Upper lobe of right lung (tissue), 1 donor: Measurements from ENCODE around the gene MTG2. TPM values are rescaled to one million over a fixed set of nuclear protein-coding genes. Genes with fewer than 3 reads are reported as not detected.

Experiments used
- ATAC-seq: fragments of 200-7000 bp; cut with Tn5 transposase; one replicate; pipeline ENCODE4 v1.9.1; 2020; ENCODE audit warnings: mild to moderate bottlenecking, moderate library complexity
- DNase-seq: peaks from one replicate; pipeline ENCODE4 v3.0.0-alpha.2; 2020
- H3K27ac ChIP-seq: fragments of 200-600 bp; one replicate; pipeline ENCODE4 v1.8.0; 2022
- H3K27me3 ChIP-seq: fragments of 200-600 bp; one replicate; pipeline ENCODE4 v1.8.0; 2022; ENCODE audit warnings: mild to moderate bottlenecking
- H3K36me3 ChIP-seq: fragments of 200-600 bp; one replicate; pipeline ENCODE4 v1.8.0; 2022
- H3K4me1 ChIP-seq: fragments of 200-600 bp; one replicate; pipeline ENCODE4 v1.8.0; 2022
- H3K4me3 ChIP-seq: fragments of 200-600 bp; one replicate; pipeline ENCODE4 v1.8.0; 2022; ENCODE audit warnings: mild to moderate bottlenecking
- H3K9me3 ChIP-seq: fragments of 200-600 bp; one replicate; pipeline ENCODE4 v1.8.0; 2022
- CTCF ChIP-seq: fragments of 200-600 bp; IDR thresholded peaks from one replicate; pipeline ENCODE4 v1.8.0; 2022; ENCODE audit warnings: antibody characterized with exemption
- intact Hi-C: fragments of 100-400 bp; cut with DNase I; formaldehyde crosslinking; loops from one replicate; pipeline ENCODE4 v1.11.0; 2022
- total RNA-seq: library from RNA; stranded (reverse); fragmentation: NEBNext Ultra II Directional; extraction: Animal tissue kit (Norgen Biotek cat#: 25700); gene quantifications from one replicate; pipeline ENCODE4 v1.2.1, GENCODE V29; 2021
- donor health status: DM: no; HTN: yes; CAD: no; lungs with severe emphysema.

MTG2 gene
- total RNA-seq, 1 donor from 2014 or later: 26.5 TPM

GRCh38 chr20:62225026-62225425, 42.2 kb downstream of the MTG2 start:
- Histone ChIP-seq H3K4me3 (no peak overlapping the region), H3K4me1 (no peaks in the 10 kb centered on the region), H3K27ac (no peak overlapping the region), H3K27me3 (peaks cover 53% of the 10 kb centered on the region), H3K36me3 (no peaks in the 10 kb centered on the region), H3K9me3 (no peaks in the 10 kb centered on the region)
- intact Hi-C loops: no loop called here
- DNase-seq (no peak), ATAC-seq (no peak)
- no peak for TF ChIP-seq CTCF

- intact Hi-C loops: no loop called here
- ATAC-seq (no peak), DNase-seq (no peak)
- no peak overlapping the region for H3K27ac ChIP-seq
- H3K27me3 ChIP-seq: peaks cover 45% of the 10 kb centered on the region
- no peak for TF ChIP-seq CTCF
- no peak overlapping the region for H3K4me3 ChIP-seq
- no peaks in the 10 kb centered on the region for H3K9me3 ChIP-seq
- no peaks in the 10 kb centered on the region for H3K36me3 ChIP-seq
- no peaks in the 10 kb centered on the region for H3K4me1 ChIP-seq
These were observed 43.2 kb downstream of the MTG2 start for GRCh38 chr20:62225820-62226635.

GRCh38 chr20:62226707-62227590, 44.1 kb downstream of the MTG2 start:
- DNase-seq (no peak), ATAC-seq (no peak)
- Histone ChIP-seq H3K9me3 (no peaks in the 10 kb centered on the region), H3K4me1 (no peaks in the 10 kb centered on the region), H3K27ac (no peak overlapping the region), H3K36me3 (no peaks in the 10 kb centered on the region), H3K4me3 (no peak overlapping the region), H3K27me3 (peaks cover 36% of the 10 kb centered on the region)
- intact Hi-C loops: no loop called here
- TF ChIP-seq CTCF: no peak

GRCh38 chr20:62227591-62227976, 44.8 kb downstream of the MTG2 start:
- DNase-seq (no peak), ATAC-seq (no peak)
- no peak overlapping the region for H3K27ac ChIP-seq
- H3K4me1 ChIP-seq: no peaks in the 10 kb centered on the region
- H3K27me3 ChIP-seq: peaks cover 29% of the 10 kb centered on the region
- intact Hi-C loops: no loop called here
- no peak overlapping the region for H3K4me3 ChIP-seq
- H3K36me3 ChIP-seq: no peaks in the 10 kb centered on the region
- no peaks in the 10 kb centered on the region for H3K9me3 ChIP-seq
- TF ChIP-seq CTCF: no peak

- H3K4me3 ChIP-seq: no peak overlapping the region
These were observed 45.4 kb downstream of the MTG2 start for GRCh38 chr20:62227977-62228958.

More at GRCh38 chr20:62227977-62228958, 45.4 kb downstream of the MTG2 start:
- H3K27me3 ChIP-seq: peaks cover 23% of the 10 kb centered on the region
- intact Hi-C loops: no loop called here
- no peak for TF ChIP-seq CTCF
- no peaks in the 10 kb centered on the region for H3K9me3 ChIP-seq
- H3K4me1 ChIP-seq: no peaks in the 10 kb centered on the region
- DNase-seq (no peak), ATAC-seq (peak; percentile 38)
- no peak overlapping the region for H3K27ac ChIP-seq
- H3K36me3 ChIP-seq: no peaks in the 10 kb centered on the region
